A172 (cell line): ENCODE data around the gene PCDHGB2. TPM values are rescaled to one million over a fixed set of nuclear protein-coding genes. Genes with fewer than 3 reads are reported as not detected.
"Not testable (repeated sequence)": the region's sequence is repeated elsewhere in the genome, so short reads cannot be mapped to it uniquely, and the experiment has no call there.

Experiments
- DNase-seq: peaks from one replicate; pipeline ENCODE4 v3.0.0-alpha.2; 2015; ENCODE audit warnings: low spot score
- total RNA-seq: library from RNA; depleted of rRNA; stranded (reverse); fragments of >200 nt; shearing (Covaris generic); gene quantifications from 2 replicates; pipeline ENCODE4 v1.2.3, GENCODE V29; 2014

The PCDHGB2 gene
- total RNA-seq, 1 experiment from 2014 or later = 0.34 TPM

GRCh38 chr5:141349917-141350619 lies 9.7 kb upstream of the PCDHGB2 start, which contains the start of gene PCDHGB1:
Gene PCDHGB1 (plus strand): TSS chr5:141350099. CDS start chr5:141350261, 162 bp downstream.
- DNase-seq = peak; percentile 49

- no peak for DNase-seq
Measured at GRCh38 chr5:141351591-141351990, 8.2 kb upstream of the PCDHGB2 start.

- no peak for DNase-seq
Measured at GRCh38 chr5:141354900-141355469, 4.8 kb upstream of the PCDHGB2 start, which contains the start of gene PCDHGA4. Gene PCDHGA4 (plus strand): TSS chr5:141355021. CDS start chr5:141355108, 87 bp downstream.

- no peak for DNase-seq
Measured at GRCh38 chr5:141355641-141356040, 4.2 kb upstream of the PCDHGB2 start.

GRCh38 chr5:141356133-141356532 lies 3.7 kb upstream of the PCDHGB2 start:
- no peak for DNase-seq

GRCh38 chr5:141356950-141357349 lies 2.8 kb upstream of the PCDHGB2 start:
- no peak for DNase-seq

- no peak for DNase-seq
Measured at GRCh38 chr5:141360685-141361084, 891 bp downstream of the PCDHGB2 start.

- DNase-seq = no peak
Measured at GRCh38 chr5:141362719-141363118, 2.9 kb downstream of the PCDHGB2 start.

- no peak for DNase-seq
Measured at GRCh38 chr5:141363952-141364660, 4.3 kb downstream of the PCDHGB2 start, which contains the start of gene PCDHGA5. Gene PCDHGA5 (plus strand): TSS chr5:141364162. CDS start chr5:141364331, 169 bp downstream.

- DNase-seq = no peak
Measured at GRCh38 chr5:141366016-141366896, 6.5 kb downstream of the PCDHGB2 start.

- no peak for DNase-seq
Measured at GRCh38 chr5:141369994-141370848, 10.4 kb downstream of the PCDHGB2 start, which contains the start of gene PCDHGB3. Gene PCDHGB3 (plus strand): TSS chr5:141370242. CDS start chr5:141370395, 153 bp downstream.

GRCh38 chr5:141371572-141372475 lies 12.0 kb downstream of the PCDHGB2 start:
- no peak for DNase-seq

GRCh38 chr5:141373673-141374317 lies 14.0 kb downstream of the PCDHGB2 start, which contains the start of gene PCDHGA6:
Gene PCDHGA6 (plus strand): TSS chr5:141373891. CDS start chr5:141374084, 193 bp downstream.
- no peak for DNase-seq

GRCh38 chr5:141374627-141375026 lies 14.8 kb downstream of the PCDHGB2 start:
- DNase-seq = no peak

GRCh38 chr5:141375444-141376155 lies 15.8 kb downstream of the PCDHGB2 start:
- DNase-seq = not testable (repeated sequence)

- DNase-seq = no peak
Measured at GRCh38 chr5:141382469-141383294, 22.9 kb downstream of the PCDHGB2 start, which contains the start of gene PCDHGA7. Gene PCDHGA7 (plus strand): TSS chr5:141382742. CDS start chr5:141382900, 158 bp downstream.

- DNase-seq = no peak
Measured at GRCh38 chr5:141383345-141383744, 23.6 kb downstream of the PCDHGB2 start.
